GM23338 (cell line): Measurements from ENCODE around the gene SLX9. TPM values are rescaled to one million over a fixed set of nuclear protein-coding genes. Genes with fewer than 3 reads are reported as not detected.

ENCODE experiments used
- ATAC-seq: fragments of 200-7000 bp; cut with Tn5 transposase; 3 replicates; pipeline ENCODE4 v1.9.1; 2020
- DNase-seq: peaks from one replicate; pipeline ENCODE4 v3.0.0-alpha.2; 2015; ENCODE audit warnings: low spot score
- H2AFZ ChIP-seq: fragments of 200-600 bp; sonication (generic); 2 replicates; pipeline ENCODE4 v1.8.0; 2016; ENCODE audit warnings: antibody characterized with exemption, mild to moderate bottlenecking, moderate library complexity
- H3F3A ChIP-seq: fragments of 200-600 bp; sonication (generic); replicated peaks from 2 replicates; pipeline ENCODE4 v1.8.0; 2017; ENCODE audit warnings: antibody characterized with exemption, mixed run types, low read depth
- H3K27ac ChIP-seq: fragments of 200-600 bp; sonication (generic); 2 replicates; pipeline ENCODE4 v1.6.1; 2016; ENCODE audit warnings: low read depth
- H3K27me3 ChIP-seq: fragments of 200-600 bp; sonication (generic); 2 replicates; pipeline ENCODE4 v1.8.0; 2016; ENCODE audit warnings: mild to moderate bottlenecking, mixed run types, moderate library complexity; ENCODE audit not compliant: insufficient read depth
- H3K36me3 ChIP-seq: fragments of 200-600 bp; sonication (generic); 2 replicates; pipeline ENCODE4 v1.8.0; 2016; ENCODE audit warnings: mild to moderate bottlenecking; ENCODE audit not compliant: insufficient read depth
- H3K4me1 ChIP-seq: fragments of 200-600 bp; sonication (generic); 2 replicates; pipeline ENCODE4 v1.8.0; 2016; ENCODE audit warnings: mild to moderate bottlenecking, moderate library complexity; ENCODE audit not compliant: insufficient read depth
- H3K4me2 ChIP-seq: fragments of 200-600 bp; sonication (generic); 2 replicates; pipeline ENCODE4 v1.7.1; 2017; ENCODE audit warnings: mixed run types
- H3K4me3 ChIP-seq: fragments of 200-600 bp; sonication (generic); 2 replicates; pipeline ENCODE4 v1.6.1; 2016; ENCODE audit warnings: mixed run types
- H3K79me2 ChIP-seq: fragments of 200-600 bp; sonication (generic); replicated peaks from 2 replicates; pipeline ENCODE4 v1.8.0; 2017; ENCODE audit warnings: mild to moderate bottlenecking; ENCODE audit not compliant: insufficient read depth
- H3K9me2 ChIP-seq: fragments of 200-600 bp; sonication (generic); 2 replicates; pipeline ENCODE4 v1.8.0; 2017; ENCODE audit not compliant: insufficient read depth
- H4K20me1 ChIP-seq: fragments of 200-600 bp; sonication (generic); replicated peaks from 2 replicates; pipeline ENCODE4 v1.8.0; 2017; ENCODE audit warnings: mild to moderate bottlenecking; ENCODE audit not compliant: insufficient read depth
- H3K27ac Mint-ChIP-seq: 2 replicates; pipeline ENCODE4 v1.8.0; 2020; ENCODE audit warnings: inconsistent platforms, mild to moderate bottlenecking, moderate library complexity, mixed read lengths
- H3K27me3 Mint-ChIP-seq: 3 replicates; pipeline ENCODE4 v1.8.0; 2022; ENCODE audit warnings: low read depth, mild to moderate bottlenecking, moderate library complexity, mixed read lengths, inconsistent platforms; ENCODE audit not compliant: insufficient read depth, poor library complexity
- H3K36me3 Mint-ChIP-seq: 3 replicates; pipeline ENCODE4 v1.8.0; 2021; ENCODE audit warnings: low read depth, mild to moderate bottlenecking, inconsistent platforms, moderate library complexity, mixed read lengths
- H3K4me1 Mint-ChIP-seq: 3 replicates; pipeline ENCODE4 v1.8.0; 2020; ENCODE audit warnings: mild to moderate bottlenecking, inconsistent platforms, mixed read lengths
- H3K4me3 Mint-ChIP-seq: 3 replicates; pipeline ENCODE4 v1.8.0; 2021; ENCODE audit warnings: moderate library complexity, mild to moderate bottlenecking, inconsistent platforms, mixed read lengths
- H3K9me3 Mint-ChIP-seq: 3 replicates; pipeline ENCODE4 v1.8.0; 2020; ENCODE audit warnings: moderate library complexity, mild to moderate bottlenecking, inconsistent platforms, mixed read lengths
- CREB1 ChIP-seq: fragments of 250-450 bp; sonication (Bioruptor Pico); IDR thresholded peaks from 2 replicates; pipeline ENCODE4 v1.5.0; 2020; ENCODE audit warnings: low read depth, mild to moderate bottlenecking, moderate library complexity
- CTCF ChIP-seq, 2 experiments: fragments of 200-600 bp in 1 of 2; sonication (generic) in 1 of 2; conservative IDR thresholded peaks; 2 replicates each; pipeline versions ENCODE4 v1.5.1 to v1.6.1; 2016 to 2017; ENCODE audit warnings: antibody characterized with exemption in 2 of 2, low read depth in 2 of 2, mild to moderate bottlenecking in 2 of 2, moderate library complexity in 1 of 2
- ETS1 ChIP-seq: IDR thresholded peaks from 2 replicates; pipeline ENCODE4 v1.6.1; 2016; ENCODE audit warnings: antibody characterized with exemption
- EZH2 ChIP-seq: fragments of 200-600 bp; sonication (generic); IDR thresholded peaks from one replicate; pipeline ENCODE4 v1.8.0; 2017; ENCODE audit warnings: antibody characterized with exemption, mild to moderate bottlenecking, low read depth; ENCODE audit not compliant: unreplicated experiment
- EZH2phosphoT487 ChIP-seq: fragments of 200-600 bp; sonication (generic); IDR thresholded peaks from one replicate; pipeline ENCODE4 v1.8.1; 2018; ENCODE audit warnings: antibody characterized with exemption; ENCODE audit not compliant: unreplicated experiment
- JUNB ChIP-seq: IDR thresholded peaks from one replicate; pipeline ENCODE4 v1.6.1; 2016; ENCODE audit warnings: antibody characterized with exemption; ENCODE audit not compliant: unreplicated experiment
- NANOG ChIP-seq: IDR thresholded peaks from 2 replicates; pipeline ENCODE4 v1.6.1; 2016; ENCODE audit warnings: antibody characterized with exemption, borderline replicate concordance
- POLR2AphosphoS5 ChIP-seq: IDR thresholded peaks from 2 replicates; pipeline ENCODE4 v1.6.1; 2016; ENCODE audit warnings: antibody characterized with exemption, low read depth
- REST ChIP-seq: IDR thresholded peaks from one replicate; pipeline ENCODE4 v1.6.1; 2018; ENCODE audit warnings: antibody characterized with exemption; ENCODE audit not compliant: unreplicated experiment
- STAT1 ChIP-seq: IDR thresholded peaks from one replicate; pipeline ENCODE4 v1.6.1; 2016; ENCODE audit warnings: antibody characterized with exemption; ENCODE audit not compliant: unreplicated experiment
- ZNF114 ChIP-seq: fragments of 250-450 bp; sonication (Bioruptor Pico); IDR thresholded peaks from 2 replicates; pipeline ENCODE4 v1.5.0; 2020; ENCODE audit warnings: mild to moderate bottlenecking, moderate library complexity
- ZNF331 ChIP-seq: fragments of 250-450 bp; sonication (Bioruptor Pico); IDR thresholded peaks from 2 replicates; pipeline ENCODE4 v1.5.0; 2020; ENCODE audit warnings: low read depth, mild to moderate bottlenecking, moderate library complexity
- ZNF462 ChIP-seq: fragments of 250-450 bp; sonication (Bioruptor Pico); IDR thresholded peaks from 2 replicates; pipeline ENCODE4 v1.5.0; 2020; ENCODE audit warnings: mild to moderate bottlenecking, moderate library complexity
- polyA plus RNA-seq: library from polyadenylated mRNA; unstranded; fragments of >200 nt; fragmentation: Nextera tagmentation; extraction: Ambion mirVana; gene quantifications from 2 replicates; pipeline ENCODE4 v1.2.1, GENCODE V29; 2016
- total RNA-seq: library from RNA; depleted of rRNA; stranded (reverse); fragments of >200 nt; shearing (Covaris generic); gene quantifications from 2 replicates; pipeline ENCODE4 v1.2.3, GENCODE V29; 2014

The SLX9 gene
- total and polyA plus RNA-seq, 2 experiments from 2014 or later, result 41.5 to 46.9 TPM

- Histone ChIP-seq H3F3A (no peaks in the 10 kb centered on the region), H3K4me1 (no peaks in the 10 kb centered on the region), H3K79me2 (no peaks in the 10 kb centered on the region), H2AFZ (no peak overlapping the region), H3K4me3 (no peak overlapping the region), H3K27me3 (no peaks in the 10 kb centered on the region), H3K36me3 (no peaks in the 10 kb centered on the region), H3K4me2 (no peak overlapping the region), H3K27ac (no peak overlapping the region), H4K20me1 (no peaks in the 10 kb centered on the region), H3K9me2 (no peaks in the 10 kb centered on the region)
- Mint-ChIP-seq H3K36me3 (no peaks in the 10 kb centered on the region), H3K4me3 (no peak overlapping the region), H3K27ac (no peak overlapping the region), H3K27me3 (peaks cover 9% of the 10 kb centered on the region), H3K9me3 (no peaks in the 10 kb centered on the region), H3K4me1 (no peaks in the 10 kb centered on the region)
- DNase-seq, result no peak
- TF ChIP-seq ZNF114 (CRISPR knock-in tag), result no peak
- no peak for TF ChIP-seq POLR2AphosphoS5
- TF ChIP-seq CTCF (conservative IDR thresholded peaks at IDR 0.05; ENCODE audit: low read depth in 2 of 2), result no peak
- TF ChIP-seq ZNF331 (CRISPR knock-in tag), result no peak
- no peak for TF ChIP-seq REST
- TF ChIP-seq EZH2phosphoT487, result no peak
- no peak for TF ChIP-seq ETS1
- TF ChIP-seq EZH2, result no peak
- TF ChIP-seq CREB1 (CRISPR knock-in tag), result no peak
- no peak for TF ChIP-seq STAT1
- TF ChIP-seq NANOG, result no peak
- no peak for TF ChIP-seq JUNB
- no peak for TF ChIP-seq ZNF462
- no peak for ATAC-seq
These were observed 49.0 kb downstream of the SLX9 start for GRCh38 chr21:44988607-44989536.
